ENCODE measurements around the gene HNRNPH3. TPM values are rescaled to one million over a fixed set of nuclear protein-coding genes. Genes with fewer than 3 reads are reported as not detected.

HNRNPH3 gene
- total RNA-seq, 6 donors from 2014 or later = 38.2 to 97.1 (median 62.8) TPM

DNA sequence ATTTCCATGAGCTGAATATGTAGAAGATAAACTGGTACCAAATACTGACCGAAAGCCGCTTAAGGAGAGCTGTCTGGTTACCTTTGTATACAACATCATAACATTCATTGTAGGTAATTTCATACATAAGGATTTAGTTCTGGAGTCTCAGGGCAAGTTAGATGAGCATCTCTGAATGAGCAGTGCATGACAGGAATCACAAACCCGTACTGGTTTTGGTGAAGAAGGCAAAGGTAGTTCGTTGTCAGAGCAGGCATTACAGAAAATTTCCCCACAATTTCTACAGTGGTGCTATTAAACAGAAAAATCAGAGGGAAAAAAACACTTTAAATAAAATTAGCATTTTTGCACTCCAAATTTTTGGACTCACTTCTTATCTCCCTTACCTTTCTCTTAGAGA lies 13.8 kb downstream of the HNRNPH3 start:
- TF ChIP-seq POLR2AphosphoS5 (IDR thresholded peaks at IDR 0.05) (no peak), EP300 (IDR thresholded peaks at IDR 0.05) (no peak), POLR2A (IDR thresholded peaks at IDR 0.05) (no peak)
- TF ChIP-seq, protein P1, sequence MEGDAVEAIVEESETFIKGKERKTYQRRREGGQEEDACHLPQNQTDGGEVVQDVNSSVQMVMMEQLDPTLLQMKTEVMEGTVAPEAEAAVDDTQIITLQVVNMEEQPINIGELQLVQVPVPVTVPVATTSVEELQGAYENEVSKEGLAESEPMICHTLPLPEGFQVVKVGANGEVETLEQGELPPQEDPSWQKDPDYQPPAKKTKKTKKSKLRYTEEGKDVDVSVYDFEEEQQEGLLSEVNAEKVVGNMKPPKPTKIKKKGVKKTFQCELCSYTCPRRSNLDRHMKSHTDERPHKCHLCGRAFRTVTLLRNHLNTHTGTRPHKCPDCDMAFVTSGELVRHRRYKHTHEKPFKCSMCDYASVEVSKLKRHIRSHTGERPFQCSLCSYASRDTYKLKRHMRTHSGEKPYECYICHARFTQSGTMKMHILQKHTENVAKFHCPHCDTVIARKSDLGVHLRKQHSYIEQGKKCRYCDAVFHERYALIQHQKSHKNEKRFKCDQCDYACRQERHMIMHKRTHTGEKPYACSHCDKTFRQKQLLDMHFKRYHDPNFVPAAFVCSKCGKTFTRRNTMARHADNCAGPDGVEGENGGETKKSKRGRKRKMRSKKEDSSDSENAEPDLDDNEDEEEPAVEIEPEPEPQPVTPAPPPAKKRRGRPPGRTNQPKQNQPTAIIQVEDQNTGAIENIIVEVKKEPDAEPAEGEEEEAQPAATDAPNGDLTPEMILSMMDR (IDR thresholded peaks at IDR 0.05) = no peak
- H3K27me3 ChIP-seq = no peaks in the 10 kb centered on the region
- no peak overlapping the region for H3K27ac ChIP-seq
- peaks cover 25 to 81% (median 43%) of the 10 kb centered on the region in 4 donors for H3K36me3 ChIP-seq
- no peak for DNase-seq
- WGBS, 2 donors = 98 to 99% methylated on average over 4 of the region's 4 CpGs
- ATAC-seq (ENCODE audit: low FRiP score in 2 of 2) = no peak
- no peak overlapping the region for H3K4me3 ChIP-seq
- H3K4me1 ChIP-seq = no peaks in the 10 kb centered on the region
- H3K9me3 ChIP-seq = no peaks in the 10 kb centered on the region

DNA sequence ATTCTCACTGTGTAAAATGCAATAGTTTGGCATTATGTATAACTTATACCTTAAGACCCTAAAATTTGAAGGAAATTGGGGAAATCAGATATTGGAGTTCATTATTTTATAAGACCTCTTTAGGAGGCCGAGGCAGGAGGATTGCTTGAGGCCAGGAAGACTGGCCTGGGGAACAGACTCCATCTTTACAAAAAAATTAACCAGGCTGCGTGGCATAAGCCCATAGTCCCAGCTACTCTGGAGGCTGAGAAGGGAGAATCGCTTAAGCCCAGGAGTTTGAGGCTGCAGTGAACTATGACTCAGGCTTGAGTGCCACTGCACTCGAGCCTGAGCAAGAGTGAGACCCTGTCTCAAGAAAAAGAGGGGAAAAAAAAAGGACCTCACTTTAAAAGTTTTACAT lies 14.9 kb downstream of the HNRNPH3 start:
- no peak overlapping the region for H3K4me3 ChIP-seq
- H3K4me1 ChIP-seq = no peaks in the 10 kb centered on the region
- 84 to 93% methylated on average over 4 of the region's 4 CpGs for WGBS, 2 donors
- no peaks in the 10 kb centered on the region for H3K9me3 ChIP-seq
- TF ChIP-seq POLR2AphosphoS5 (IDR thresholded peaks at IDR 0.05) (no peak), EP300 (IDR thresholded peaks at IDR 0.05) (no peak), POLR2A (IDR thresholded peaks at IDR 0.05) (no peak)
- TF ChIP-seq, protein P1 (IDR thresholded peaks at IDR 0.05) = no peak
- no peaks in the 10 kb centered on the region for H3K27me3 ChIP-seq
- peaks cover 13 to 81% (median 34%) of the 10 kb centered on the region in 4 donors for H3K36me3 ChIP-seq
- DNase-seq (no peak), ATAC-seq (ENCODE audit: low FRiP score in 2 of 2) (no peak)
- H3K27ac ChIP-seq = no peak overlapping the region

DNA sequence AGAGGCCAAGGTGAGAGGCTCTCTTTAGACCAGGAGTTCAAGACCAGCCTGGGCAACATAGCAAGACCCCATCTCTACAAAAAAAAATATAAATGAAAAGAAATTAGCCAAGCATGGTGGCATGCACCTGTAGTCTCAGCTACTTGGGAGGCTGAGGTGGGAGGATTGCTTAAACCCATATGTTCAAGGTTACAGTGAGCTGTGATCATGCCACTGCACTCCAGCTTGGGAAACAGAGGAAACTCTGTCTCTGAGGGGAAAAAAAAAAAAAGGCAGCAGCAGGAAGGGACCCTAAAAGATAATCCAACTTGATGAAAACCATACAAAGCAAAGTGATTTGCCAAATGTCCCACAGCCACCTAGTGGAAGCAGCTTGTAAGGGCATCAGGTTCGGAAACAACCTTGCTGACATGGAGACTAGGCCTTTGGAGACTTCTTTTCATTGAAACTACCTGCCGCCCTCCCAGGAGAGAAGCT lies 16.4 kb downstream of the HNRNPH3 start:
- Histone ChIP-seq H3K4me1 (no peaks in the 10 kb centered on the region), H3K36me3 (peaks cover 2 to 81% (median 34%) of the 10 kb centered on the region in 4 donors), H3K4me3 (no peak overlapping the region), H3K9me3 (no peaks in the 10 kb centered on the region), H3K27me3 (no peaks in the 10 kb centered on the region), H3K27ac (no peak overlapping the region)
- DNase-seq (no peak), ATAC-seq (ENCODE audit: low FRiP score in 2 of 2) (peak; percentile 57 to 74)
- TF ChIP-seq, protein P1 (IDR thresholded peaks at IDR 0.05) = peak; percentile 17 to 60 (median 52)
- no peak for TF ChIP-seq POLR2A (IDR thresholded peaks at IDR 0.05)
- WGBS, 2 donors = 64 to 82% methylated on average over 2 of the region's 2 CpGs

DNA sequence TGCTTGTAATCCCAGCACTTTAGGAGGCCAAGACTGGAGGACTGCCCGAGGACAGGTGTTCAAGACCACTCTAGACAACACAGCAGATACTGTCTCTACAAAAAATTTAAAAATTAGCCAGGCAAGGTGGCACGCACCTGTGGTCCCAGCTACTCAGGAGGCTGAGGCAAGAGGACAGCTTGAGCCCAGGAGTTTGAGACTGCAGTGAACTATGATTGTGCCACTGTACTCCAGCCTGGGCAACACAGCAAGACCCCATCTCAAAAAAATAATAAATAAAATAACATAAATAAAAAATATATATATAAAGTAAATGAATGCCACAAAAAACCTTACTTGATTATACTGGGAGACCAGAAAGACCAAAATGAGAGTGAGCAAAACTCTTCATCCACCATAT lies 21.7 kb downstream of the HNRNPH3 start:
- 97% methylated on average over 2 of the region's 2 CpGs for WGBS, 2 donors
- TF ChIP-seq POLR2AphosphoS5 (IDR thresholded peaks at IDR 0.05) (no peak), POLR2A (IDR thresholded peaks at IDR 0.05) (no peak), EP300 (IDR thresholded peaks at IDR 0.05) (no peak)
- TF ChIP-seq, protein P1 (IDR thresholded peaks at IDR 0.05) = no peak
- Histone ChIP-seq H3K9me3 (no peaks in the 10 kb centered on the region), H3K36me3 (peaks cover 0 to 80% (median 36%) of the 10 kb centered on the region in 4 donors), H3K27ac (no peak overlapping the region), H3K27me3 (no peaks in the 10 kb centered on the region), H3K4me3 (no peak overlapping the region), H3K4me1 (no peaks in the 10 kb centered on the region)
- DNase-seq (no peak), ATAC-seq (ENCODE audit: low FRiP score in 2 of 2) (no peak)

DNA sequence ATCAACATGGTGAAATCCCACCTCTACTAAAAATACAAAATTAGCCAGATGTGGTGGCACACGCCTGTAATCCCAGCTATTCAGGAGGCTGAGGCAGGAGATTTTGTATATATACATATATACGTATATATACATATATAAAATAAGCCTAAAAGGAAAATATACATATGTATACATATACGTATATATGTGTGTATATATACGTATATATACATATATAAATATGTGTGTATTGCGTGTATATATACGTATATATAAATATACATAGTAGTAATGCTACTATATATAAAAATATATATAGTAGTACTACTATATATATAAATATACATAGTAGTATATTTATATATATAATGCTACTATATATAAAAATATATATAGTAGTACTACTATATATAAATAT lies 27.3 kb downstream of the HNRNPH3 start:
- 93 to 98% methylated on average over 6 of the region's 6 CpGs for WGBS, 2 donors
- no peak for ATAC-seq (ENCODE audit: low FRiP score in 2 of 2)
- no peak overlapping the region for H3K4me3 ChIP-seq
- DNase-seq = no peak
- TF ChIP-seq EP300 (IDR thresholded peaks at IDR 0.05) = no peak
- no peak for TF ChIP-seq POLR2AphosphoS5 (IDR thresholded peaks at IDR 0.05)
- TF ChIP-seq, protein P1 (IDR thresholded peaks at IDR 0.05) = no peak
- no peak for TF ChIP-seq POLR2A (IDR thresholded peaks at IDR 0.05)
- no peaks in the 10 kb centered on the region for H3K9me3 ChIP-seq
- no peaks in the 10 kb centered on the region for H3K4me1 ChIP-seq
- peaks cover 7 to 69% (median 38%) of the 10 kb centered on the region in 4 donors for H3K36me3 ChIP-seq
- no peak overlapping the region for H3K27ac ChIP-seq
- no peaks in the 10 kb centered on the region for H3K27me3 ChIP-seq
